ENCODE measurements around the gene ASIC2.

ASIC2 gene

DNA sequence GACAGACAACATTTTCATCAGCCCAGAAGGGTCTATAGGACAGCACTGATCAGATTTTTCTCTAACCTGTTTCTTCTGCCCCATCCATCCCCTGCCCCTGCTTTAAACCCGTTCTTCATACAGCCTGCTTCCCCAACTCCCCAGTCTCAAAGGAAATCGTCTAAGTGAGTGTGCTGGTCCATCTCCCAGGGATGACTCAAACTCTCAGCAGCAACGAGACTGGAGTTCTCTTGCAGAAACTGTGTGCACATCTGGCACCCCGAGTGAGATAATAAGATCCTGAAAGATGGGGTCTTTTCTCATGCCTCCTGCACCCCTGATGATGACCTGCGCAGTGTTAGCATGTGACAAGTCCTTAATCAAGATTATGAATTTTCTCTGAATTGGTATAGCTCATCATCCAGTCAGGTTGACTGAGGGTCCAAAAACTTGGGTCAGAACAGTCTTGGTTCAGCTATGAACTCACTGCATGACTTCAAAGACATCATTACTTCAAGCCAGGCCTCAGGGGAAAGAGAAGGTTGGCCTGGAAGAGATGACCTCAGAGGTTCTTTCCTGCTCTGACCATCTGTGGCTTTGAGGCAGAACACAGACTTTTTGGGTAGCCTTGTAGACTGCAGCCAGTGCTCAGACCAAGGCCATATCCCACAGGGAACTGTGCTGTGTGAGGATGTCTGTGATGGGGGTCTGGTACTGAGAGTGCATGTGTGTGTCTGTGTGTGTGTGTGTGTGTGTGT, 183.6 kb downstream of the ASIC2 start:
- DNase-seq: no peak

DNA sequence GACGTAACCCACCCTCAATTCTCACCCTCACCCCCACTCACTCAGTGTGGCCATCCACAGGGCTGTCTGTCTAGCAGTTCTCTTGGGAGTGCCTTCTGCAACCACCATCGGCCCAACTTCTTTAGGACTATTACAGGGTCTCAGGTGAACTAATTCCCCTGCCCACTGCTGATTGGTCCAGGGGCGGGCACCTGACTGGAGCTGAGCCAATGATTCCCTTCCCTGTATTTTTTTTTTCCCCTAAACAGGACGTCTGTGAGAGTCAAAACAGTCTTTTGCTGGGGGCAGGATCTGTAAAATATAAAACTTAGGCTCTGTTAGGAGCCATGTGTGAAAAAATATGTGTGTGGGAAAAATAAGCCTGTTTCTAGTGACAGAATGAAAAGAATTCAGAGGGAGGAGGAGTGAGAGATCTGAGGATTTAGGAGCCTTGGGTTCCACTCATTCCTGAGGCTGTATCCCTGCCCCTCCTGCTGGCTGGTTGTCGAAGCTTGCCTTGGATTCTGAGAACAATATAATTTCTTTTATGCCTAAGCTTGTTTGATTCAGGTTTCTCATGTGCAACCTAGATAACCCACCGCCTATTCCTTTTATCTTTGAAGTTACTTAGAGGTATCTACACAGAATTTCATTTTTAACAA, 186.4 kb downstream of the ASIC2 start:
- no peak for DNase-seq

DNA sequence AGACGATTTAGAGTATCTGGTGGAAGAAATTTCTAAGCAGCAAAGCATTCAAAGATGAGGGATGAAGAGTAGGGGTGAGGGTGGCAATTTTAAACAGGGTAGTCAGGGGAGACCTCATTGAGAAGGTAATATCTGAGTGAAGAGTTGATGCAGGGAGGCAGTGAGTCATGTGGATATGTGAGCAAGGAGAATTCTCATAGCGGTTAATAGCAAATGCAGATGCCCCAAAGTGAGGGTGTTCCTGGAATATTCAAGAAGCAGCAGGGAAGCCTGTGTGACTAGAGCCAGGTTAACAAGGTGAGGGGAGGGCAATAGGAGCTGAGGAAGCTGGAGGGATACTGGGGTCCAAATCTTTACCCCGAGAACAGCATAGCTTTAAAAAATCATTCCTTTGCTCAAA, 187.2 kb downstream of the ASIC2 start:
- DNase-seq: no peak

DNA sequence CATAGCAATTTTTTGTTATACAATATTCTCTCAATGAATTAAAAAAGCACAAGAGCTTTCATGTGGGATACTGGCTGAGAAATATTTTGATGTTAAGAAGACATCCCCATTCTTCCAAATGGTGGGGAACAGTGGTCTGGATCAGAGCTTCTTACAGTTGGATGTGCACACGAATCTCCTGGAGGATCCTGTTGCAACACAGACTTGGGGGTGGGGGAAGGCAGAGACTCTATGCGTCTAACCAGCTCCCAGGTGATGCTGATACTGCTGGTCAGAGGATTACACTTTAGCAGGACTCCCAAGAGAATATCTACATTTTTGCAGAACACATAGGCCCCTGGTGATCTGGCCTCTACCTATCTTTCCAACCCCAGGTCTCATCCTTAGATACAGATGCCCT, 193.2 kb downstream of the ASIC2 start:
- no peak for DNase-seq

DNA sequence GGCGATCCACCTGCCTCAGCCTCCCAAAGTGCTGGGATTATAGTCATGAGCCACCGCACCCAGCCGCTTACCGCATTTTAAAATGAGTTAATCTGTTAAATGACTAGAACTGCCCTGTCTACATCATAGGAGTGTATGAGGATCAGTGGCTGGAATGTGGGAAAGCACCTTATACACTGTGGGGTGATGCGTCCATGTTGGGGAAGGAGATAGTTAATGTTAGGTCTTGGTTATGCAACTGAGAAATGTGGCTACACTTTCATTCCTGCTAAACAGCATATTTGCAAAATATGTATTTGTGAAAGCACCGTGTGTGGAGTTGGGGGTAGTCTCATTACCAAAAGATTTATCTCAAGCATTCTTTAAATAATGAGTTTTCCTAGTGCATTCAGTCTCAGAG, 193.8 kb downstream of the ASIC2 start:
- no peak for DNase-seq

DNA sequence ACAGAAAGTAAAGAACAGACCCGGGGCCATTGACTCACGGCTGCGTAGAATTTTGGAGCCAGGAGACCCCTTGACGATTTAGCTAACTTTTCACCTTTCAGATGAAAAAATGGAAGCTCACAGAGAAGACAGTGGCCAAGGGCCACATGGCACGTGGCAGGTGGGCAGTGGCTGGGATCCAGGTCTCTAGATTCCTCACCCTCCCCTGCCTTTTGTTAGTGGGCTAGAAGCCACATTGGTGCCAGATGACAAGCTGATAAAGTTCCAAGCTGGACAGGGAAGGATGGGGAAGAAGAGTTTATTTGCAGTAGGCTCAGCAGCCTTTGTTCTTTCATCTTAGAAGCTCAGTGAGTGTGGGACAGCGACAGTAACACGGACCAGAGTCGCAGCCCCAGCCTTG, 195.7 kb downstream of the ASIC2 start:
- no peak for DNase-seq

DNA sequence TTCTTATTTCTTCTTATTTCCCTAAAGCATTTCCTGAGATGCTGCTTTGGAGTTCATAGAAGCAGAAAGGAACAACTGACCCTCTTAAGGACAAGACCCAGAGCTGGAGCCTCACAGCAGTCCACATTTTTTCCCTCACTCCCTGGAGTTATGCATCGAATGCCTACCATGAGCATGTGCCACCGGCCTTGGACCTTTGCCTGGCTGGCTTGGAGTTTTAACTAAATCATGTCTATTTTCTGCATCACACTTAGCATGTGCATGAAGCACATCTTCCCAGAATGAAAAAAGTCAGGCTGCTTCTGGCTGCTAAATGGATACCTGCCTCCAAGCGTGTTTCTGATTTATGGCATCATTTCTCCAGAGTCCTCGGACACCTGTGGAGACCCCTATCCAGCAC, 196.9 kb downstream of the ASIC2 start:
- no peak for DNase-seq

DNA sequence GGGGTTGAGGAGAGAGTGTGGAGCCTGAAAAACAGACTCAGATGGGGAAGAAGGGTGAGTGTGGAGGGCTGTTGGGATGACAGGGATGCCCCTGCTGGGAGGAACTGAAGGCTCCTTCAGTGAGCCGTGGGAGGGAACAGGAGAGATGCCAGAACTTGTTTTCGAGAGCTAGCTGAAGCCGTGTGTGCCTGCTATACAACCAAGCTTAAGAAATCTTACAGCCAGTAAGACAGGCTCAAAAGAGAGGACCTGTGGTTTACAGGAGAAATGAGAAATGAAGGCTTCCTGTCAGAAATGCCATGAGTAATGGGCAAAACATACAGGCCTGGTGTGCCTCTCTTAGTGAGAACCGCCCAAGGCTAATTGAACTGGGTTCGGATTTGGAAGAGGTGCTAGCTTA, 201.8 kb downstream of the ASIC2 start:
- DNase-seq: no peak

DNA sequence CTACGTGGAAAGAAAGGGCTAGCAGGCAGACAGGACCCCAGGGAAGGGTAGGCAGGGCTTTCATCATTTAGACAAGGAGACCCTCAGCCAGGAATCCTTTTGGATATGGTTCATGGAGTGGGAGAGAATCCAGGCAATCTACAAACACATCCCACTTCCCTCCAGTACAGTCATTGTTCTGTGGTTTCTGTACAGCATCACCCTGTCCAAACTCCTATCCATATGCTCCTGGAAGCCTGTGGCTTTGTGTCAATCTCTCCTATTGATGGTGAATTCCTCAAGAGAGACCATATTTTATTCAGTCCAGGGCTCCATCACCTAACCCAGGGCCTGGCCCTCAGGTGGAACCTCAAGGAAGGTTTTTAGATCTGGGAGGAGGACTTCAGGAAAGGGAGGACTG, 202.3 kb downstream of the ASIC2 start:
- no peak for DNase-seq

DNA sequence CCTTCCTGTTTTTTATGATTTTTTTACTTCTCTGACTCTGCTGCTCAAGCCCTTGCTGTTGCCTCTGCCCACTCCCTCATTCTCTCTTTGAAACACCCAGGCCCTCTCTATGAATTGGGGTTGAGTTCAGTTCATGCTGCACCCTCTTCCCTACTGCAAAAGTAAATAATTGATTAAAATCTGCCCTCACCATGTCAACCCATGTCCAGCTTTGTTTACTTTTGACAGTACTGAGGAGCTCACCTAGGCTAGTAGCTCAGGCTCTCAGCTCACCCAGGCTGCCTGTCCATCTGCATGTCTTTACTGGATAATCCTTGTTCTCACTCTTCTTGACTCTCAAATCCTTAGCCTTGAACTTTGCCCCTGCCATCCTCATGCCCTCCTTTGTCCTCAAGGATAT, 206.2 kb downstream of the ASIC2 start:
- DNase-seq: no peak

DNA sequence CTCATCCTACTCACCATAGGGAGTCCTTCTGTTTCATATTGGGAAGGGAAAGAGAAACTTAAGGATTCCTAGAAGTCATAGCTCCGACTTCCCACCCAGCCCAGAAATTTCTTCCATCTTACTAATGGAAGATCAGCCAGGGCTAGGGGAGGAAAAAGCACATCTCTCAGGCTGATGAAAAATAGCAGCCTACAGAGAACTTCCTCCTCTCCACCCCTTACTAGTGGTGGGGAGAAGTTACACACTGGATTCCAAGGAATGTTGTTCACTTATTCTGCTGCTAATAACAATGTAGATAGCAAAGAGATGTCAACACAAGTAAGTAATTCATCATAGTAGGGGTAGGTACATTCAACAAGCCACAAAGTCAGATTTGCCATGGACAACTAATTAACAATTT, 207.1 kb downstream of the ASIC2 start:
- DNase-seq: no peak

DNA sequence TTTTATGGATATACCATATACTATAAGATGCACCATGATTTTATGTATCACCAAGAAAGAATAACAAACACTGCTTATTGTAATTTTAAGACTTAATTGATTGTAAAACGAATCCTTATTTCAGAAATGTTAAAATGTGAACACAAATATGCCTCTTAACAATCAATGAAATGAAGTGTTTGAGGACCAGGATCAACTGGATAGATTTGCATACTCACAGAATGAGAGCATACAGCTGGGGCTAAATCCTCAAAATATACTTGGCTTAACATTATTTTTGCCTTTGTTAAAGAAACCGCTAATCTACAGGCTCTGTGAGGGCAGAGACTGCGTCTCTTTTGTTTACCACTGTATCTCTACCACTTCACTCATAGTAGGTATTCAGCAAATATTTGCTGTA, 207.8 kb downstream of the ASIC2 start:
- DNase-seq: no peak

DNA sequence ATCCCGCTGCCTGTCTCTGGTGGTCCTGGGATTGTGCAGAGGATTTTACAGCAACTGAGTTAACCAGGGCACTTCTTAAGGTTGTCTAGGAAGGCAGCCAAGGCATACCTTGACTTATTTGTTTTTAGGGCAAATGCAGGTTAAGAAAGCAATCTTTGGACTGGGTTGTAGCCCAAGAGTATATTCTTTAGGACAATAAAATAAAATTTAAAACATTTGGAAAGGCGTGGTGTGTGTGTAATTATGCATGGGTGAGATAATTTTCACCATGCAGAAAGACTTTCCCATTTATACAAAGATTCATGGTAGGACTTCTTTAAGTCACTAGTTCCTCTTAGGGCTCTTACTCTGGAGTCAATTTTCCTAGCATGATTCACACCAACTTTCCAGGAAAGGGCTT, 208.3 kb downstream of the ASIC2 start:
- DNase-seq: no peak

DNA sequence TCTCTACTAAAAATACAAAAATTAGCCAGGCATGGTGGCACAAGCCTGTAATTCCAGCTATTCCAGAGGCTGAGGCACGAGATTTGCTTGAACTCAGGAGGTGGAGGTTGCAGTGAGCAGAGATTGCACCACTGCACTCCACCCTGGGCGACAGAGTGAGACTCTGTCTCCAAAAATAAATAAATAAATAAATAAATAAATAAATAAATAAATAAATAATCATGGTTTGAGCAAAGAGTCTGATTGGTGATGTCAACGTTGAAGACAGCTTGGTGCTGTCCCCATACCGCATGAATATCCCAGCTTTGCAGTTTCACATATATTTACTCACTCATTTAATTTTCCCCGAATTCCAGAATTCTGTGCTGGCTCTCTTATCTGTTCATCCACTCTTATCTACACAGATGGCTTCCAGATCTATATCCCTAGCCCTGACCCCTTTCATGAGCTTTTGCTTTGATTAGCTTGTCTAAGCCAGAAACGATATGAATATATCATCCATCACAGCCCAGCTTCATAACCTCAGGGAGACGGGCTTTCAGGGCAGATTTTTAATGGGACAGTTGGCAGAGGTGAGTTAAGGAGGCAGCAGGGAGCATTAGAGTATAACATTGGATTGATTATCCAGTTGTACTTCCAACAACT, 210.4 kb downstream of the ASIC2 start:
- no peak for DNase-seq

DNA sequence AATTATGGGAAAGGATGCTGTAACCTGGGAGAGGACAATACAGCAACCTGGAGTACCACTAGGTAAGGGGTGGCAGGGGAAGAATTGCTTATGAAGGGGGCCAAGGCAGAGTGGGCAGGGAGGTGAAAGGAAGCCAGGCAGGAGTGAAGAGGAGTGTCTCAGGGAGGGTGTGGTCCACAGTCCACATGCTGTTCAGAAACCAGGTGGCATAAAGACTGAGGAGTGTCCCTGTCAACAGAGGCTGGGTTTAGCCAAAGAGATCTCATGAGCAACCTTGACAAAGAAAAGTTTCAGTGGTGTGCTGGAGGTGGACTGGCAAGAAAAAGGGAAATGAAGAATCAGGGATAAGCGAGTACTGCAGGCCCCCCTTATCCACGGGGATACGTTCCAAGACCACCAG, 213.0 kb downstream of the ASIC2 start:
- no peak for DNase-seq

DNA sequence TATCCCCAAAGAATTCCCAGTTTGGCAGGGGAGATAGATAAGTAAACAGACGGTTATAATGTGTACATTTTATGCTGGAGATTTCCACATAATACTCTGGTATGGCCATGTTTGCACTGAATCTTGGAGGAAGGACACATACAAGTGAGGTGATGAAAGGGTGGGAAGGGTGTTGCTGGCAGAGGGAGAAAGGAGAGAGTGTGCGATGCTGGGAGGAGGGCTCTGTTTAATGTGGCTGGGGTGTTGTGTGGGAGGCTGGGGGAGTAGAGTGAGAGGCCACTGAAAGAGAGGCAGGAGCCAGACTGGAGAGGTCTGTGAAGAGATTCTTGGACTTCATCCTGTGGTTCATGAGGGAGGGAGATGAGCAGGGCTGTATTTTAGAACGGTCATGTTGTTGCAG, 213.9 kb downstream of the ASIC2 start:
- DNase-seq: no peak

DNA sequence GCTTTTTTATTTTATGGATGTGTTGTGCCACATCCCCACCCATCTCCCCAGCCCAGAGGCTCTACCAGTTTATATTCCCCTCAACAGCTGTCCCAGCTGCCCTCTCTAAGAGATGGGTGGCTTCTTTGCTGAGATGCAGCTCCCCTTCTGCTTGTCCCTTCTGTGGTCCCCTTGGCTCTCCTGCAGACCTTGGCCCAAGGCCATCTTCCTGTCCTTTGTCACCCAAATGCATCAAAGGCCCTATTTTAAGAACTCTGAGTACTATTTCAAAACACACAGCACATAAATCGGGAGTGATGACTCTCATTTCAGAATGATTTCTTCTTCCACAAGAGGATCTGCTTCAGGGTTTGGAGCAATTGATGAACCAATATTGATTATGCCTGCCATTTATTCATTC, 216.1 kb downstream of the ASIC2 start:
- DNase-seq: no peak

DNA sequence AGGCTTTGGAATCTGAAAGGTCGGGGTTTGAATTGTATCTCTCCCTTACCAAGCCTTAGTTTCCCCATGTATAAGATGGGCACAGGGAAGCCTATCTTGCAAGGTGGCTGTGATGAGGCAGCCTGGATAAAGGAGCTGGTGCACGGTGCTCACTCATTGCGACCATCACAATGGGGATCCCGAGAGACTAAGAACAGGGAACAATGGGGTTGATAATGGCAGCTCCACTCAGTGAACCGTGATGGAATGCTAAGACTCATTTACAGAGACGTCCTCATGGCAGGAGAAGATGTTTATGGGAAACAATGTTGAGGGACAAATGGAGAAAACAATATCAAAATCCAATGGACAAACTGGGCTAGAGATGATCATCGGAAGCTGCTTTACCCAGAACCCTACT, 219.7 kb downstream of the ASIC2 start:
- DNase-seq: no peak

DNA sequence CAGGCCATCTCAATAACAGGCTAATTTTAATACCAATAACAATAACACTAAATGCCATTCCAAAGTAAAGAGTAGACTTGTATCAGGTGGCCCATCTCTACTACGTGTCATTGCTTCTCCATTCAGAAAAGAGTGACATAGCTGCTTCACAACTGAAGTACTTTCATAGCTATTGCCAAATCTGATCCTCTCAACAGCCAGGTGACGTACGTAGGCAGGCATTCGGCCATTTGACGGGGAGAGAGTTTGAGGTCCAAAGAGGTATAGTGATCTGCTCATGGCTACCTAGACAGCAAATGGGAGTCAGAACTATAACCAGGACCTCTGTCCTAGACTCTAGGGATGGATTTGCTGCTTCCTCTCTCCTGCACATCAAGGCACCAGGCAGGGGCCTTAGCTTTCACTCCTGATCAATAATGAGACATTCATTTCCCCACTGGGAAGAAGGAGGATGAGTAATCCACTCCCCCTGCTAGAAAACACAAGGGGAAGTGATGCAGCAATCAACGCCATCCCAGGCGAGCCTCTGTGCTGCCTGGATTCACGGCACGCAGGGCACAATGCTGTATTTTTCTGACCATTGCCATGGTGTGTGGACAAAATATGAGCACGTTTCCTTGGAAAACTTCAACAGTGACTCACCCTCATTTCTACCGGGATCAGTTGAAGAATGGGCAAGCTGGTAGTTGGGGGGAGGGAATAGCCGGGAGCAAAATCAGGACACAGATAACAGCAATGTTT, 220.5 kb downstream of the ASIC2 start:
- no peak for DNase-seq

DNA sequence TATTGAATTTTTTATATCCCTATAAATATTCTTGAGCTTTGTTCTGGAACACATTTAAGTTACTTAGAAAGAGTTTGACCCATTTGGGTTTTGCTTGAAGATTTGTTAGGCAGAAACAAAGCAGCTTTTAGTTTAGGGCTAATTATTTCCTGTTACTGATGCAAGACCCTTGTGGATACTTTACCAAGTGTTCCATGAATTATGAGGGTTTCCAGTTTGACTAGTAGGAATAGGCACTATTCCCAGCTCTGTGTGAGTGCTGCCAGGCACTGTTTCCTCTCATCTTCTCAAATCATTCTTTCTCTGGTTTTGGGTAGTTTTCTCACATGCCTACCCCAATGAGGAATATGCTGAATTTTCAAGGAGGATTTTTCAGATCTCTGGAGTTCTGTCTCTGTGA, 221.4 kb downstream of the ASIC2 start:
- no peak for DNase-seq

DNA sequence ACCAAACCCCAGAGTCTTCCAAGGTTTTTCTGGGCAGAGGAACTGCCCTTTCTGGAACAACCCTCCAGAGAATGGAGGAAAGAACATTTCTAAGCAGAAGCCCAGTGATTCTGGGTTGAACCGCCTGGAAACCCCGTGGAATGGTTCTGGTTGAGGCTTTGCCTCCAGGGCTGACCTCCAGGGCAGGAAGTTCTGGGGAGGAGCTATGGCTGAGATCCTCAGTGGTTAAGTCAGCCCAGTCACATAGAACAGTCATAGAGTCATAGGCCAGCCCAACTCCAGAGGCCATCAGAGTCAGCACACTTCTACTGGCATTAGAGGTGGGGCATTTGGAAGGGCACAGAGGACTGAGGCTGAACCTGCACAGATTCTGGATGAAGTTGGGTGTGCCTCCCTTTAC, 235.5 kb downstream of the ASIC2 start:
- DNase-seq: no peak

DNA sequence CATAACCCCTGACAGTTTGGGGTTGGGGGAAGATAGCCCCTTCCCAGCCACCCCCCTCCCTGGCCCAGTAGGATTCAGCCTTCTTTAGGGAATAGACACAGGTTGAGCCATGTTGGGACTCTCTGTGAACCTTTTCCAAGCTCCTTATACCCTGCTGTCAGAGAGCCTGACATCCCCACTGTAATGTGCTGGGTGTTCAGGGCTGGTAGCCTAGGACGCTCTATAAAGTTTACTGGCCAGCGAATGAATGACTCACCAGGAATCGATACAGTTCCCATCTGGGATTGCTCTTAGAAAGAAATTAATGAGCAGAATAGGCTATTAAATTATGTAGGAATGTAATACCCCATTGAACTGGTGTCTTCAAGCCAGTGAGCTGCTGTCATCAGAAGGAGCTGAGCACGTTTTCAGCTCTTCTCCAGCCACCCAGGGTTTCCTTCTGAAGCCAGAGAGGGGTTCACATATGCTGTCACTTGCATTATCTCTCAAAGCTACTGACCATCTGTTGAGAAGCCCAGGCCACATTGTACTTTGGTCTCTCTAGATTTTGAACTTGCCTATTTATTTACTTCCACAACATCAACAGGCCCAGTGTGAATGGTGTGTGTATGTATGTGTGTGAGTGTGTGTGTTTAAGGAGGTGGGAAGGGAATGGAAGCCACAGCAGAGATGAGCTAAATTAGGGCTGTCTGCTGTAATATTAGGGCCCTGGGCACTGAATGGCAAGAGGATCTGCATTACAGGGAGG, 236.5 kb downstream of the ASIC2 start:
- DNase-seq: no peak

DNA sequence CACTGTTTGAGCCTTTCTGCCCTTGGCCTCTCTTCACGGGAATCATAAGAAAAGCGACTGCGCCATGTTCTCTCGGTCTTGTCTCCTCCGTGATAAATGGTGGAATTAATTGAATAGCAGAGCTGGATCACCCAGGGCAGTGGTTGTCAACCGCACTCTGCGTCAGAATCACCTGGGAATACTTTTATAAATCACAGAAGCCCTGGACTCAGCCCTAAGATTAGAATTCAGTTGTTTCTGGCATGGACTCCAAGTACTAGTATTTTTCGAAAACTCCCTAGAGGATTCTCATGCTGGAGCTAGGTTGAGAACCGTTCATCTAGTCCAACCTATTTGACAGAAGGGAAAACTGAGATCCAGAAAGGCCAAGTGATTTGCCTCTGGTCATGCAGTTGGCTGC, 237.3 kb downstream of the ASIC2 start:
- no peak for DNase-seq
